ENCODE results near the gene SOX21. TPM values are rescaled to one million over a fixed set of nuclear protein-coding genes. Genes with fewer than 3 reads are reported as not detected.
"Not testable (repeated sequence)": the region's sequence is repeated elsewhere in the genome, so short reads cannot be mapped to it uniquely, and the experiment has no call there.

The SOX21 gene
- not detected for total RNA-seq
- polyA plus RNA-seq (ENCODE audit: insufficient read depth in 1 of 8, insufficient read length in 8 of 8, low replicate concordance in 1 of 8) = 1 to 10 TPM in 1 of 8 donors, under 1 TPM in 3, not detected in 4; 0.04 to 2.5 (median 0.07) TPM
- long read RNA-seq, donor 1 = 0 reads
- long read RNA-seq, donor 2, partial matches to known transcripts = 0 of 1 reads
- long read RNA-seq, donor 2, other reads (novel, unspliced or antisense) = 0 of 1 reads
- long read RNA-seq, donor 3, partial matches to known transcripts = 0 of 1 reads
- long read RNA-seq, donor 3, other reads (novel, unspliced or antisense) = 0 of 1 reads
- long read RNA-seq, donor 4 = 0 reads
- long read RNA-seq, donor 5 = 0 reads
- long read RNA-seq, donor 6 = 0 reads
- long read RNA-seq, donor 7 = 0 reads
- long read RNA-seq, donor 8 = 0 reads
- long read RNA-seq, donor 9 = 0 reads
- long read RNA-seq, donor 10 = 0 reads
- long read RNA-seq, donor 11 = 0 reads

- Histone ChIP-seq H3K4me3 (ENCODE audit: low read length) (peak within 1 kb of the TSS; percentile 22), H3K27ac (ENCODE audit: low read length) (no peak within 1 kb of the TSS), H3K4me1 (ENCODE audit: control insufficient read depth, insufficient read depth, low read length) (peaks cover 28% of the 10 kb centered on the region), H3K36me3 (ENCODE audit: control insufficient read depth, insufficient read depth, low read length) (no peaks in the 10 kb centered on the region), H3K27me3 (ENCODE audit: control insufficient read depth, insufficient read depth, low read length) (peaks cover 64% of the 10 kb centered on the region), H3K9me3 (replicated peaks; ENCODE audit: control insufficient read depth, low read depth, low read length) (no peaks in the 10 kb centered on the region)
- WGBS (ENCODE audit: insufficient coverage) = 1% methylated on average over 25 of the region's 38 CpGs
- DNase-seq = peak; percentile 12
These were observed at the start of gene SOX21 for GRCh38 chr13:94712287-94712811. Gene SOX21 (minus strand): TSS chr13:94712545. CDS start chr13:94712049, 496 bp downstream.

- Histone ChIP-seq H3K4me3 (ENCODE audit: low read length) (no peak overlapping the region), H3K4me1 (ENCODE audit: control insufficient read depth, insufficient read depth, low read length) (no peaks in the 10 kb centered on the region), H3K36me3 (ENCODE audit: control insufficient read depth, insufficient read depth, low read length) (no peaks in the 10 kb centered on the region), H3K27ac (ENCODE audit: low read length) (no peak overlapping the region), H3K9me3 (replicated peaks; ENCODE audit: control insufficient read depth, low read depth, low read length) (no peaks in the 10 kb centered on the region), H3K27me3 (ENCODE audit: control insufficient read depth, insufficient read depth, low read length) (no peaks in the 10 kb centered on the region)
- no peak for DNase-seq
- no CpG with 5 or more reads among the region's 2 CpGs for WGBS (ENCODE audit: insufficient coverage)
These were observed 49.1 kb upstream of the SOX21 start for GRCh38 chr13:94761407-94761806.

- 95% methylated on average over 21 of the region's 22 CpGs for WGBS (ENCODE audit: insufficient coverage)
- H3K9me3 ChIP-seq (replicated peaks; ENCODE audit: control insufficient read depth, low read depth, low read length) = no peaks in the 10 kb centered on the region
- H3K4me3 ChIP-seq (ENCODE audit: low read length) = no peak overlapping the region
- H3K36me3 ChIP-seq (ENCODE audit: control insufficient read depth, insufficient read depth, low read length) = no peaks in the 10 kb centered on the region
- no peak overlapping the region for H3K27ac ChIP-seq (ENCODE audit: low read length)
- no peaks in the 10 kb centered on the region for H3K4me1 ChIP-seq (ENCODE audit: control insufficient read depth, insufficient read depth, low read length)
- H3K27me3 ChIP-seq (ENCODE audit: control insufficient read depth, insufficient read depth, low read length) = no peaks in the 10 kb centered on the region
- DNase-seq = no peak
These were observed 46.9 kb upstream of the SOX21 start for GRCh38 chr13:94759120-94759728.

- no peak for DNase-seq
- 95% methylated on average over 2 of the region's 5 CpGs for WGBS (ENCODE audit: insufficient coverage)
- Histone ChIP-seq H3K36me3 (ENCODE audit: control insufficient read depth, insufficient read depth, low read length) (no peaks in the 10 kb centered on the region), H3K27me3 (ENCODE audit: control insufficient read depth, insufficient read depth, low read length) (no peaks in the 10 kb centered on the region), H3K4me3 (ENCODE audit: low read length) (no peak overlapping the region), H3K27ac (ENCODE audit: low read length) (no peak overlapping the region), H3K4me1 (ENCODE audit: control insufficient read depth, insufficient read depth, low read length) (no peaks in the 10 kb centered on the region), H3K9me3 (replicated peaks; ENCODE audit: control insufficient read depth, low read depth, low read length) (no peaks in the 10 kb centered on the region)
These were observed 46.2 kb upstream of the SOX21 start for GRCh38 chr13:94758436-94758960.

GRCh38 chr13:94753327-94753726 is 41.0 kb upstream of the SOX21 start:
- no CpG with 5 or more reads among the region's 1 CpG for WGBS (ENCODE audit: insufficient coverage)
- no peaks in the 10 kb centered on the region for H3K9me3 ChIP-seq (replicated peaks; ENCODE audit: control insufficient read depth, low read depth, low read length)
- no peak overlapping the region for H3K27ac ChIP-seq (ENCODE audit: low read length)
- DNase-seq = no peak
- no peak overlapping the region for H3K4me3 ChIP-seq (ENCODE audit: low read length)
- no peaks in the 10 kb centered on the region for H3K36me3 ChIP-seq (ENCODE audit: control insufficient read depth, insufficient read depth, low read length)
- no peaks in the 10 kb centered on the region for H3K27me3 ChIP-seq (ENCODE audit: control insufficient read depth, insufficient read depth, low read length)
- H3K4me1 ChIP-seq (ENCODE audit: control insufficient read depth, insufficient read depth, low read length) = no peaks in the 10 kb centered on the region

GRCh38 chr13:94749162-94749561 is 36.8 kb upstream of the SOX21 start:
- Histone ChIP-seq H3K9me3 (replicated peaks; ENCODE audit: control insufficient read depth, low read depth, low read length) (no peaks in the 10 kb centered on the region), H3K4me3 (ENCODE audit: low read length) (no peak overlapping the region), H3K4me1 (ENCODE audit: control insufficient read depth, insufficient read depth, low read length) (no peaks in the 10 kb centered on the region), H3K27ac (ENCODE audit: low read length) (no peak overlapping the region), H3K27me3 (ENCODE audit: control insufficient read depth, insufficient read depth, low read length) (no peaks in the 10 kb centered on the region), H3K36me3 (ENCODE audit: control insufficient read depth, insufficient read depth, low read length) (no peaks in the 10 kb centered on the region)
- no peak for DNase-seq
- 60% methylated on average over 1 of the region's 1 CpG for WGBS (ENCODE audit: insufficient coverage)

GRCh38 chr13:94739235-94739634 is 26.9 kb upstream of the SOX21 start:
- no peaks in the 10 kb centered on the region for H3K4me1 ChIP-seq (ENCODE audit: control insufficient read depth, insufficient read depth, low read length)
- no peak overlapping the region for H3K27ac ChIP-seq (ENCODE audit: low read length)
- H3K36me3 ChIP-seq (ENCODE audit: control insufficient read depth, insufficient read depth, low read length) = no peaks in the 10 kb centered on the region
- no peaks in the 10 kb centered on the region for H3K27me3 ChIP-seq (ENCODE audit: control insufficient read depth, insufficient read depth, low read length)
- H3K9me3 ChIP-seq (replicated peaks; ENCODE audit: control insufficient read depth, low read depth, low read length) = no peaks in the 10 kb centered on the region
- 100% methylated on average over 1 of the region's 4 CpGs for WGBS (ENCODE audit: insufficient coverage)
- no peak overlapping the region for H3K4me3 ChIP-seq (ENCODE audit: low read length)
- no peak for DNase-seq

- Histone ChIP-seq H3K27me3 (ENCODE audit: control insufficient read depth, insufficient read depth, low read length) (no peaks in the 10 kb centered on the region), H3K27ac (ENCODE audit: low read length) (no peak overlapping the region), H3K36me3 (ENCODE audit: control insufficient read depth, insufficient read depth, low read length) (no peaks in the 10 kb centered on the region), H3K4me1 (ENCODE audit: control insufficient read depth, insufficient read depth, low read length) (no peaks in the 10 kb centered on the region), H3K9me3 (replicated peaks; ENCODE audit: control insufficient read depth, low read depth, low read length) (peaks cover 2% of the 10 kb centered on the region), H3K4me3 (ENCODE audit: low read length) (no peak overlapping the region)
- no peak for DNase-seq
- no CpG with 5 or more reads among the region's 3 CpGs for WGBS (ENCODE audit: insufficient coverage)
These were observed 18.7 kb upstream of the SOX21 start for GRCh38 chr13:94731028-94731427.

GRCh38 chr13:94729941-94730340 is 17.6 kb upstream of the SOX21 start:
- not testable (repeated sequence) for H3K4me1 ChIP-seq (ENCODE audit: control insufficient read depth, insufficient read depth, low read length); H3K27ac ChIP-seq (ENCODE audit: low read length); H3K27me3 ChIP-seq (ENCODE audit: control insufficient read depth, insufficient read depth, low read length); H3K9me3 ChIP-seq (replicated peaks; ENCODE audit: control insufficient read depth, low read depth, low read length); H3K36me3 ChIP-seq (ENCODE audit: control insufficient read depth, insufficient read depth, low read length); DNase-seq; H3K4me3 ChIP-seq (ENCODE audit: low read length)
- no CpG with 5 or more reads among the region's 1 CpG for WGBS (ENCODE audit: insufficient coverage)

GRCh38 chr13:94726425-94726824 is 14.1 kb upstream of the SOX21 start:
- WGBS (ENCODE audit: insufficient coverage) = no CpG with 5 or more reads among the region's 1 CpG
- Histone ChIP-seq H3K4me3 (ENCODE audit: low read length) (no peak overlapping the region), H3K27me3 (ENCODE audit: control insufficient read depth, insufficient read depth, low read length) (peaks cover 2% of the 10 kb centered on the region), H3K27ac (ENCODE audit: low read length) (no peak overlapping the region), H3K36me3 (ENCODE audit: control insufficient read depth, insufficient read depth, low read length) (no peaks in the 10 kb centered on the region), H3K9me3 (replicated peaks; ENCODE audit: control insufficient read depth, low read depth, low read length) (peaks cover 2% of the 10 kb centered on the region), H3K4me1 (ENCODE audit: control insufficient read depth, insufficient read depth, low read length) (no peaks in the 10 kb centered on the region)
- no peak for DNase-seq

Measured in muscle of leg (tissue), 16 donors.